Effector CD4-positive, alpha-beta T cell (primary cell): ENCODE data around the gene RNF168.
"Not testable (repeated sequence)": the region's sequence is repeated elsewhere in the genome, so short reads cannot be mapped to it uniquely, and the experiment has no call there.

Source experiments
- DNase-seq: peaks from one replicate; pipeline ENCODE4 v3.0.0-alpha.2; 2020
- total RNA-seq: gene quantifications from one replicate; lab custom pipeline; 2026; lab: John Stamatoyannopoulos, UW

The RNF168 gene, protein sequence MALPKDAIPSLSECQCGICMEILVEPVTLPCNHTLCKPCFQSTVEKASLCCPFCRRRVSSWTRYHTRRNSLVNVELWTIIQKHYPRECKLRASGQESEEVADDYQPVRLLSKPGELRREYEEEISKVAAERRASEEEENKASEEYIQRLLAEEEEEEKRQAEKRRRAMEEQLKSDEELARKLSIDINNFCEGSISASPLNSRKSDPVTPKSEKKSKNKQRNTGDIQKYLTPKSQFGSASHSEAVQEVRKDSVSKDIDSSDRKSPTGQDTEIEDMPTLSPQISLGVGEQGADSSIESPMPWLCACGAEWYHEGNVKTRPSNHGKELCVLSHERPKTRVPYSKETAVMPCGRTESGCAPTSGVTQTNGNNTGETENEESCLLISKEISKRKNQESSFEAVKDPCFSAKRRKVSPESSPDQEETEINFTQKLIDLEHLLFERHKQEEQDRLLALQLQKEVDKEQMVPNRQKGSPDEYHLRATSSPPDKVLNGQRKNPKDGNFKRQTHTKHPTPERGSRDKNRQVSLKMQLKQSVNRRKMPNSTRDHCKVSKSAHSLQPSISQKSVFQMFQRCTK
- total RNA-seq = 107 reads per million, percentile 84 among the genes with 10 or more reads in this experiment

DNA sequence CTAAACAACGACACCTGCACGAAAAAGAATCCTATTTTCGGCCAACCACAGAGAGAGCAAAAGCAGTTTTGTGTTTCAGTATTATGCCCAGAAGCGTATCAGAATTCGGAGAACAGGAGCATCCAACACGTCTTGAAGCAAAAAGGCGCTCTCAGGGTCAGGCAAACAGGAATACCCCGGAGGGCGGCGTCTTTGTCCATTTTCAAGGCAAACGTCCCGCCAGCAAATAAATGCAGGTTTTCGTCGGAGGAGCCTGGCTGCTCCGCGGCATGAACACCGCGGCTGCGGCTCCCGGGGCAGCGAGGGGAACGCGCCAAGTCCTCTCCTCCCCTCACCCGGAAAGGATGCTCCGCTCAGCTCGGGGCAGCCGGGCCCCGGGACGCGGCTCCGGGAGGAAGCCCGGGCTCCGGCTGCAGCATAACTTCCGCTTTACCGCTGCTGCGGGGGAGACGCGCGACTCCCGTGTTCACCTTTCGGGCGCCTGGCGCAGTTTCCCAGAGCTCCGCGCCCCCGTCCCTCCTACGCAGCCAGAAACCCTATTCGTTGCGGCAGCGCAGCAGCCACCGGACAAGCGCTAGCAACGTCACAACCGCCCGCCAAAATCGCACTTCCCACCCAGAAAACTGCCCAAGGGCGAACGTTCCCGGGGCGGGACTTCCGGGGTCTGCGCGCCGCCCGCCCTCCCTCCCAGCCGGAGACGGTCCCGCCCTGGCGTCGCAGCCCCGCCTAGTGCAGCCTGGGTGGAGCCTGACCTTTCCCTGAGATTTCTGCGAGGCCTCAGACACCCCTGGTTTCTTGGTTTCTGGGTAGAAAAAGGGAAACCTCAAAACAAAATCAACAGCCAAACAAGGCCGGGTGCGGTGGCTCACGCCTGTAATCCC lies at the start of gene RNF168:
RNF168 (minus strand) TSS at position 573 of the 881 bp plus-strand sequence. CDS start 595 bp downstream, outside the sequence.
- DNase-seq = peak; percentile 79

DNA sequence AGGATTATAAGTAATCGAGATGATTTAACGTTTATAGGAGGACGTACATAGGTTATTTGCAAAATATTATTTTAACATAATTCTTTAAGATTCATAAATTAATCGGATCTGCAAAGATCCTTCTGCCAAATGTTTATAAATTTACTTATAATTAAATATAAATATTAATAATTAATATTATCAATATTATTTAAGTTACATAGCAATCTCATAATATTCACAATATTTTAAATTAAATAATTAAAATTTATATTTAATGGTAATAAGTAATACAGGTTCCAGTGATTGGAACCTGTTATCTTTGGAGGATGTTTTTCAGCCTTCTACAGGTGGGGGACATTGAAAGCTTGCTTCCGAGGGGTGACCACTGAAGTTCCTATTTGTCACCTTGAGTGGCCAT lies 48.7 kb upstream of the RNF168 start:
- no peak for DNase-seq

DNA sequence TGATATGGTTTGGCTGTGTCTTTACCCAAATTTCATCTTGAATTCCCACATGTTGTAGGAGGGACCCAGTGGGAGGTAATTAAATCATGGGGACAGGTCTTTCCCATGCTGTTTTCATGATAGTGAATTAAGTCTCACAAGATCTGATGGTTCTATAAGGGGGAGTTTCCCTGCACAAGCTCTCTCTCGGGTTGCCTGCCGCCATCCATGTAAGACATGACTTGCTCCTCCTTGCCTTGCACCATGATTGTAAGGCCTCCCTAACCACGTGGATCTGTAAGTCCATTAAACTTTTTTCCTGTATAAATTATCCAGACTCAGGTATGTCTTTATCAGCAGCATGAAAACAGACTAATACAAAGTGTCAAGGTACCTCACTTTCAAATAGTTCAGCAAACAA lies 46.6 kb upstream of the RNF168 start:
- DNase-seq = not testable (repeated sequence)

DNA sequence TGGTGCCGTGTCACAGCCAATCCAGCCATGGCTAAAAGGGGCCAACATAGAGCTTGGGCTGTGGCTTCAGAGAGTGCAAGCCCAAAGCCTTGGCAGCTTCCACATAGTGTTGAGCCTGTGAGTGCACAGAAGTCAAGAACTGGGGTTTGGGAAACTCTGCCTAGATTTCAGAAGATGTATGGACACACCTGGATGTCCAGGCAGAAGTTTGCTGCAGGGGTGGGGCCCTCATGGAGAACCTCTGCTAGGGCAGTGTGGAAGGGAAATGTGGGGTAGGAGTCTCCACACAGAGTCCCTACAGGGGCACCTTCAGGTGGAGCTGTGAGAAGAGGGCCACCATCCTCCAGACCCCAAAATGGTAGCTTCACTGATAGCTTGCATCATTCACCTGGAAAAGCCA lies 45.7 kb upstream of the RNF168 start:
- not testable (repeated sequence) for DNase-seq

DNA sequence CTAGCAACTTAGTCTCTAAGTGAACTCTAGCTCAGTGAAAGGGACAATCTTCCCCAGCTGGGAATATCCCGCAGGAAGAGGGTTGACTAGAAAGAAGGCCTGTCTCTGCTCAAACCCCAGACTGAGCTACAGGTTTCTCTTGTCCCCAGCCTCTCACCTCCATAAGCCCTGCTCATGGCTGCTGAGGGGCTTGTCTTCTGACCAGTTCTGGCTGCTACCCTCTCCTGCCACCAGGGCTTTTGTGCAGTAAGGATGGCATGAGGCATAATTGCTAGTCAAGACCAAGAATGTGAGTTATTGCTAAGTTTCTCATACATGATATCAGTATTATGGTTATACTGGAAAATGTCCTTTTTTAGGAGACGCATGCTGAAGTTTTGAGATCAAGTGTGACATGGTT lies 43.5 kb upstream of the RNF168 start:
- no peak for DNase-seq

DNA sequence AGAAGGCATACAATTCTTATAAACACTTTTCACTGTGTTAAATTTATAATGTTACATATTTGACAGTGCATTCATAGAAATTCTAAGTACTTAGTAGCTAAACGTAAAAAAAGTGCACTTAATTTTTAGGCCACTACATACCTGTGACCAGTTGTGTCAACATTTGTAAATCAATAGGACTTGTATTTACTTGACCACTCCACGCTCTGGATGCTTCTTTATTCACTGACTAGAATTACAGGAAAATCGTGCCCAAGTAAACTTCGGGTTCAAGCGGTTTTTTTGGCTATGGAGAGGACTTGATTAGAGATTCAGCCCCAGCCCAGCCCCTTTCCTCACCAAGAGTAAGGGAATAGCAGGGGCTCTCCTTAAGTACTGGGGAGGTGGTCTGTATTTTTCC lies 43.0 kb upstream of the RNF168 start:
- DNase-seq = no peak

DNA sequence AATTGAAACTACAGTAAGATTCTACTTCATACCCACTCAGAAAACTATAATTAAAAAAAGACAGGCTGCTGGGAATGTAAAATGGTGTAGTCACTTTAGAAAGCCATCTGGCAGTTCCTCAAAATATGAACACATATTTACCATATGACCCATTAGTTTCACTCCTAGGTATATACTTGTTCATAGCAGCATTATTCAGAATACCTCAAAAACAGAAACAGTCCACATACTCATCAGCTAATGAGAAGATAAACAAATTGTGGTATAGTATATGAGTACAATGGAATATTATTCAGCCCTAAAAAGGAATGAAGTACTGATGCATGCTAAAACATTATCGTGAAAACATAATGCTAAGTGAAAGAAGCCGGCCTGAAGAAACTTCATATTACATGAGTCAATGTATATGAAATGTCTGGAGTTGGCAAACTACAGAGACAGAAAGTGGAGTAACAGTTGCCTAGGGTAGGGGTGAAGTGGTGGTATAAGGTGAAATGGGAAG lies 41.0 kb upstream of the RNF168 start:
- no peak for DNase-seq

DNA sequence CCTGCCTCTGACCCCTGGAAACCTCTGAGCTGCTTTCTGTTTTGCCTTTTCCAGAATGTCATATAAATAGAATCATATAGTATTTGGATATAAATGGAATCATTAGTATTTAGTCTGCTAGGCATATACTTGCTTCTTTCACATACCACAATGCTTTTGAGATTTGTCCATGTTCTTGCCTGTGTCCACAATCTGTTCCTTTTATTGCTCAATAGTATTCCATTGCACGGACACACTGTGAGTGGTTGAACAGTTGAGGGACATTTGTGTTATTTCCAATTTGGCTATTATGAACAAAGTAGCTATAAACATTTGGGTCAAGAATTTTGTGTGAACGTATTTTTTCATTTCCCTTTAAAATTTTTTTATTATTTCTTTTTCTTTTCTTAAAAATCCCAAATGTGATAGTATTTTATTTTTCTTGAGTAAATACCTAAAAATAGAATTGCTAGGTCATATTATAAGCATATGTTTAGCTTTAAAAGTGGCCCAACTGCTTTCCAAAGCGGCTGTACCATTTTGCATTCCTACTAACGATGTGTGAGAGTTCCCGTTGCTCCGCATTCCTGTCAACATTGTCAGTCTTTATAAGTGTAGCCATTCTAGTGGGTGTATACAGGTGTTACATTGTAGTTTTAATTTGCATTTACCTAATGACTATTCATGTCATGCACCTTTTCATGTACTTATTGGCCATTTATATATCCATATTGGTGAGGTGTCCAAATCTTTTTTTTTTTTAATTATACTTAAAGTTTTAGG lies 38.3 kb upstream of the RNF168 start:
- DNase-seq = no peak

DNA sequence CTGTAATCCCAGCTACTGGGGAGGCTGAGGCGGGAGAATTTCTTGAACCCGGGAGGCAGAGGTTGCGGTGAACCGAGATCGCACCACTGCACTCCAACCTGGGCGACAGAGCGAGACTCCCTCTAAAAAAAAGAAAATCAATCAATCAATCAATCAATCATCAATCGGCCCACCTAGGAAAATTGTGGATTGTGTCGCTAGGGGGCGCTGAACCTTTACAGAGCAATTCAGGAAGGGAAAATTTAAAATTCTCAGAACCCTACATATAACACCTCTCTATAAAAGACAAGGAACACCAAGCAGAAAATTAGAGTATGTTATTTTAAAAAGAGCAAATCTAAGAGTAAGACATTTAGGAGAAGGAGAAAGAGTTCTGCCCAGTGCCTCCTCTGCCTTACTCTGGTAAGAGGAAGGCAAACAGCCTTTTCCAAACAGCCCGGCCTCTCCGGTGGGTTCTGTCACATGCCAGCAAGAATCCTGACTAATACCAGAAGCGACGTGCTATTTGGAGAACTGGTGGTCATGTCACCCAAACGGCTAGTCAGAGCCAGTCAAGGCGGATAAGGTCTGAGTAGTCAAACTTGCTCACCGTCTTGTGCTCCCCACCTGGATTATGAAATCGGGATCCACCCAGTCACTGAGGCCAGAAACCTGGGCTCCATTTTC lies 33.9 kb upstream of the RNF168 start:
- peak; percentile 62 for DNase-seq

DNA sequence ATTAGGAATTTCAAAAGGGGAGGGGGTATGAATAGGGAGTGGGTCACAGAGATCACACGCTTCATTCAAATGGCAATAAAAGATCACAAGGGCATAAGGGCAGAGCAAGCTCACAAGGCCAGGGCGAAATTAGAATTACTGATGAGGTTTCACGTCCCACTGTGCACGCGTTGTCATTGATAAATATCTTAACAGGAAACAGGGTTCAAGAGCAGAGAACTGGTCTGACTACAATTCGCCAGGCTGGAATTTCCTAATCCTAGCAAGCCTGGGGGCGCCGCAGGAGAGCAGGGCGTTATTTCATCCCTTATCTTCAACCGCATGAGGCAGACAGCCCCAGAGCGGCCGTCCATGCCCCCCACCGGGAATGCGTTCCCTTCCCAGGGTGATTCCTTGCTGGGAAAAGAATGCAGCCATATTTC lies 29.7 kb upstream of the RNF168 start:
- no peak for DNase-seq

DNA sequence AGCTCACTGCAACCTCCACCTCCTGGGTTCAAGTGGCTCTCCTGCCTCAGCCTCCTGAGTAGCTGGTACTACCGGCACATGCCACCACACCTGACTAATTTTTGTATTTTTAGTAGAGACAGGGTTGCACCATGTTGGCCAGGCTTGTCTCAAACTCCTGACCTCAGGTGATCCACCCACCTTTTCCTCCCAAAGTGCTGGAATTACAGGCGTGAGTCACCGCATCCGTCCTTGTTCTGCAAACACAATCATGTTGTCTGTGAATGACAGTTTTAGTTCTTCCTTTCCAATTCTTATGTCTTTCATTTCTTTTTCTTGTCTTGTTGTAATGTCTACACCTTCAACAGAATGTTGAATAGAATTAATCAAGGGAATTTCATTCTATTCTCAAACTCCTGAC lies 27.9 kb upstream of the RNF168 start:
- no peak for DNase-seq

DNA sequence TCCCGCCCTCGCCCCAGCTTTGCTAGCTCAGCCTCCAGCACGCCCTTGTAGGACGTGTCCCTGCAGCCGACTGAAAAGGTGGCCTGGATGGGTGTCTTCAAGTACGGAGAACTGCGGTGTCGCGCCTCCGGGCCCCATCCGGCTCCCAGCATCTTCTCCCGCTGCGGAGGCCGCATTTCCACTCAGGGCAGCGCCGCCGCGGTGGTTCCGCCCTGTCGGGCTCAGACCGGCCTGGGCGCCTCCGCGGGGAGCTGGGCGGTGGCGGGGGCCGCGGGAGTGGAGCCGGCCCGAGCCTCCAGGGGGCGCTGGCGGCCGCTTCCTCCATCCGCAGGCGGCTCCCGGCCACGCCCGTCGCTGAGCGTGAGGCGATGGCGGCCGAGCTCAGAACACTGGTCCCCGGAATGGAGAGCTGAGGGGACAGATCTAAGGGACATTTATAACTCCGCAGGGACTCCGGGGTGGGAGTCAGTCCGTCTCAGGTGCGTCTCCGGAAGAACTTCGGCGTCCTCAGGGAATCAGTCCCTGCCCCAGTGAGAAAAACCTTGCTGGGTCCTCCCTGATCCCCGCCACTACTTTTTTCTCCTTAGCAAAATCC lies 25.2 kb upstream of the RNF168 start:
- peak; percentile 37 for DNase-seq

DNA sequence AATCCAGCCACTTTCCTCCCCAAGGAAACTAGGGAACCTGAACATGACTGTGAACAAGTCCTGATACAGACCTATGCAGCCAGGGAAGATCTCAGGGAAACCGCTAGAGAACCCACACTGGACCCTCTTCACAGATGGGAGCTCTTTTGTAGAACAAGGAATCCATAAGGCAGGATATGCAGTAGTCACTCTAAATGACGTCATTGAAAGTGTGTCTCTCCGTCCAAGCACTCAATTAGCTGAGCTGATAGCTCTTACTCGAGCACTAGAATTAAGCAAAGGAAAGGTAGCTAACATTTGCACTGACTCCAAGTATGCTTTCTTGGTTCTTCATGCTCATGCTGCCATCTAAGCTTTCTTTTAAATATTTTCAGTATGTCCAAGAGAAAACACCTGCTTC lies 21.6 kb upstream of the RNF168 start:
- no peak for DNase-seq

DNA sequence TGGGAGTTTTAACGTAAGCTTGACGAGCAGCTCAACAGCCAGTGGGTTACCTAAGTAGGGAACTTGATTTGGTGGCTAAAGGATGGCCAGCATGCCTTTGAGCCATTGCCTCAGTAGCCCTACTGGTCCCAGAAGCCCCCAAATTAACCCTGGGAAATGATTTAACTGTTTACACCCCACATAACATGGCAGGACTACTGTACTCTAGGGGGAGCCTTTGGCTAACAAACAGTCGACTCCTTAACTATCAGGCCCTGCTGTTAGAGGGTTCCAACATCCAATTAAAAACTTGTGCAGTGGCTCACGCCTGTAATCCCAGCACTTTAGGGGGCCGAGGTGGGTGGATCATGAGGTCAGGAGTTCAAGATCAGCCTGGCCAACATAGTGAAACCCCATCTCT lies 21.0 kb upstream of the RNF168 start:
- DNase-seq = no peak

DNA sequence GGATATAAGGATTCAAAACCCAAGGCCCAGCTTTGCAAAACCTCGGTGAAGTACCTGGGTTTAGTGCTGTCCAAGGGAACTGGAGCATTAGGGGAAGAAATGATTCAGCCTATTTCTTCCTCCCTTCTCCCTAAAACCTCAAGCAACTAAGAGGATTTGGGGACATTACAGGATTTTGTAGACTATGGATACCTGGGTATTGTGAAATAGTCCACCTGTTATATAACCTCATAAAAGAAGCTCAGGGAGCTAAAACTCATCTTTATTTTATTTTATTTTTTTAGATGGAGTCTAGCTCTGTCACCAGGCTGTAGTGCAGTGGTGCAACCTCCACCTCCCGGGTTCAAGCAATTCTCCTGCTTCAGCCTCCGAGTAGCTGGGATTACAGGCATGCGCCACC lies 20.3 kb upstream of the RNF168 start:
- no peak for DNase-seq

DNA sequence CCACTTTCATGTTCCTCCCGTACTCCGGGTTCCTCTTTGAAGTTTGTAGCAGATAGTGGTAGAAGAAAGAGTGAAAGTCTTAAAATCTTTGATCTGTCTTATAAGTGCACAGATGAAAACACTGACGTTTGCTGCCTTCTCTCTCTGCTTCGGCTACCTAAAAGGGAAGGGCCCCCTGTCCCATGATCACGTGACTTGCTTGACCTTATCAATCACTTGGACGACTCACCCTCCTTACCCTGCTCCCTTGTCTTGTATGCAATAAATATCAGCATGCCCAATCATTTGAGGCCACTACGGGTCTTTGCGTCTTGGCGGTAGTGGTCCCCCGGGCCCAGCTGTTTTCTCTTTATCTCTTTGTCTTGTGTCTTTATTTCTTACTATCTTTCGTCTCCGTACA lies 17.7 kb upstream of the RNF168 start:
- not testable (repeated sequence) for DNase-seq

DNA sequence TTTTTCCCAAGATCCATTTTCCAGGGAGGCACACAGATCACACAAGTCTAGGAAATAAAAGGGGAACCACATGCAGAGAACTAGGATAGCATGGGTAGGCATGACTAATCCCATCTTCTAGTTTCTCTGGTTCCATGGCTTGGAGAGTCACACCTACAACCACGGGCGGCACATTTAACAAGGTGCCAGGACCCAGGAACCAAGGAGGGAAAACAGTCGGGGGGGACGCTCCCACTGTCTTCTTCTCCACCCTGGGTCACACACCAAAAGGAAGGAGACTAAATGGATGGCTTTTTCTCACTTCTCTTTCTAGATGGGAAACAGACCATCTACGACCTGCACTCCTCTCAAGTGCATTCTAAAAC lies 16.1 kb upstream of the RNF168 start:
- no peak for DNase-seq

DNA sequence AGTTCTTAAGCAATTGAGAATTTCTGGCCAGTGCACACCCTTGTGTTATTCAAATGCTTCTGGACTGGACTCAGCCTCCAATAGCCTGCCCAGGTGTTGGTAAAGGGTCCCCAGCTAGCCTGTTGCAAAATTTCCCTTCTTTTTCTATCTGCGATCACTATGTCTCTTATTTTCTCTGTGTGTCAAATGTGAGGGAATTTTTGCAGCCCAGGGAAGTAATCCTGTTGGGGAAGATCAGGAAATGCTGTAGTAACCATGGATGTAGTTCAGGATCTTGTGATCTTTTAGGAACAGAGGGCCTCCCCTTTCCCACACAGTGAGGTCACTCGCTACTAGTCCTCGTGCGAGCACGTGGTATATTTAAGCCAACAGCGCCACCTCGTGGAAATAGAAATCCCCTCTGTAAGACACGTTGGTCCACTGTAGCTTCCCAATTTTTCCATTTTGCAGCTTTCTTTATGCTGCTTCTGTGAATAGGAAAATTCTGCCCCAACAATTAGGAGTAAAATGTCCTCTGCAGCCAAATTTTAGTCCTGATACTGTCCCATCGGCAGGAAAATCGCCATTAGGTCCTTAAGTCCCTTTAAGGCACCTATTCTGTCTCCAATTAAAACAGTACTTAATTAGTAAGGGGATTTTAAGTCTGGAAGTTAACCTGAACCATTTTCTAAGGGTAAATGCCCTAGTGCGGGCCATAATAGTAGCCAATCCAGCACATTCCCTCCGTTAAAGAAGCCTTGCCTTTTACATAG lies 15.6 kb upstream of the RNF168 start:
- peak; percentile 44 for DNase-seq

DNA sequence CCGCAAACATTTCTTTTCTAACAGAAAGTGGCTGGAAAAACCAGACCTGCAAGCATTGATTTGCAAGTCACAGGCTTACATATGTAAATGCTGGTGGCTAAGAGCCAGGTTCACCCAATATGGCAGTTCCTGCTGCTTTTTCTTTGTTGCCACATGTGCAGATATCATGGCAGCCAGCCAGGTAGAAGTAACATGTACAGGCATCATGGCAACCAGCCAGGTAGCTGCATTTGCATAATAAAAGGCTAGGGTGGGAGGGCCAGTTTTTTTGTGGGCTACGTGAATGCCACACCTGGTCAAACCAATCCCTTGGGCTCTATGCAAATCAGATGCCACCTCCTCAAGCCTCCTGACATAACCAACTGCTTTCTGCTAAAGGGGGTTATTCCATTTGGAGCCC lies 14.4 kb upstream of the RNF168 start:
- no peak for DNase-seq

DNA sequence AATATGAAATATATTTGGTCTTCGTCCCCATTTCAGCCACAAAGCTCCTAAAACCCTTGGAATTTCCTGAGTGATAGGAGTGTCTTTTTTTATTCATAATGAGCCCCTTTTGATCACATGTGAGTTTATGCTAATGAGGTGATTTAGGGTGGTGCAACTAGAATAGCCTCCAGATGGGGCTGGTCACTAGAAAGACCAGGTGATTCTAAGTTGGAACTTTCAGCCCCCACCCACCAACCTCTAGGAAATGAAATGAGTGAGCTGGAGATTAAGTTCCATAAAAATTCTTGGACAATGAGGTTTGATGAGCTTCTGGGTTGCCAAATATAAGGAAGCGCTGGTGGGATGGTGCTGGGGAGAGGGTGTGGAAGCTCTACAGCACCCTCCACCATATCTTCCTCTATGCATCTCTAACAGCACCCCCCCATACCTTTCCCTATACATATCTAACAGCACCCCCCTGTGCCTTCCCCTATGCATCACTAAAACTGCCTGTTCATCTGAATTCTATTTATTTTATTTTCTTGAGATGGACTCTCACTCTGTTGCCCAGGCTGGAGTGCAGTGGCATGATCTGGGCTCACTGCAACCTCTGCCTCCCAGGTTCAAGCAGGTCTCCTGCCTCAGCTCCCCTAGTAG lies 13.7 kb upstream of the RNF168 start:
- no peak for DNase-seq
